RCC 7860 (cell line): ENCODE data around the gene ANKDD1A.

ENCODE experiments used
- DNase-seq: peaks from one replicate; pipeline ENCODE4 v3.0.0-alpha.2; 2015; ENCODE audit warnings: low spot score
- FAIRE-seq: peaks from 2 replicates; lab custom pipeline; 2012; peaks lifted over from hg19 to GRCh38; lab: Jason Lieb, UNC

ANKDD1A gene

DNA sequence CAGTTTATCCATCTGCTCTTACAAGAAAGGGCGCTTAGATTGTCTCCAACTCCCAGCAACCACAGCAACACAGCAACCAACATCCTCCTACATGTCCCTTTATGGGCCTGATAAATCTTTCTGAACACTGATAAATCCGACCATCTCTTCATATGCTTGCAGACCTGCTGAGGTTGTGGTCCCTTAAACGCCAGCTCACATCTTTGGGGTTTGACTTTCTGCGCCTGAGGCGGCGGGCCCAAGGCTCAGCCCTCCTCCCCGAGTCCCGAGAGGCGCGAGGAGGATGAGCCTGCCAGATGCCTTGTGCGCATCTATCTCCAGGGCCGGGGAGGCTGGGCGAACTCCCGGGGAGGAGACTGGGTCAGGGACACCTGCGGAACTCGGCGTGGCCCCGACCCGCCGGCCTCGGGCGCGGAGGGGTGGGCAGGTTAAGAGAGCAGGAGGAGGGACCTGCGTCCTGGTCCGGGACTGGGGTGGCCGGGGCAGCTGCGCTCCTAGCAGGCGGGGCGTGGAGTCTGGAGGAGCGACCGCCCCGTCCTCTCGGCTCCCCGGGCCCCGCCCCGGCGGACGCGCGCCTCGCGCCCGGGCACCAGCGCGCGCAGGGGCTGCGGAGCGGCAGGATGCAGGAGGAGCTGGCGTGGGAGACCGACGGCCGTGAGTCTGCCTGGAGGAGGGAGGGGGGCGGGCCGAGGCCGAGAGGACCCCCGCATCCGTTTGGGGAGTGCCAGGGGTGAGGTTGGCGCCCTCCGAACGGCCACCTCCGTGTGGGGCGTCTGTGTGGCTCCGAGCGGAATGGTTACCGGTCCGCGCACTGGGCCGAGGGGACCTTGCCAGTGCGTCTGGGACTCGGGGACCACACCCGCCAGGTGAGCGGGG, at the start of gene ANKDD1A:
ANKDD1A (plus strand) TSS at position 592 of the 876 bp plus-strand sequence; CDS start at position 621, 29 bp downstream.
- DNase-seq, result no peak
- FAIRE-seq, result no peak

GRCh38 chr15:64861960-64862359, 49.7 kb upstream of the ANKDD1A start:
- no peak for FAIRE-seq

GRCh38 chr15:64862408-64862807, 49.3 kb upstream of the ANKDD1A start:
- FAIRE-seq (no peak), DNase-seq (no peak)

More at GRCh38 chr15:64861960-64862359, 49.7 kb upstream of the ANKDD1A start:
- no peak for DNase-seq

GRCh38 chr15:64864068-64864467, 47.6 kb upstream of the ANKDD1A start:
- FAIRE-seq, result no peak
- DNase-seq, result no peak

DNA sequence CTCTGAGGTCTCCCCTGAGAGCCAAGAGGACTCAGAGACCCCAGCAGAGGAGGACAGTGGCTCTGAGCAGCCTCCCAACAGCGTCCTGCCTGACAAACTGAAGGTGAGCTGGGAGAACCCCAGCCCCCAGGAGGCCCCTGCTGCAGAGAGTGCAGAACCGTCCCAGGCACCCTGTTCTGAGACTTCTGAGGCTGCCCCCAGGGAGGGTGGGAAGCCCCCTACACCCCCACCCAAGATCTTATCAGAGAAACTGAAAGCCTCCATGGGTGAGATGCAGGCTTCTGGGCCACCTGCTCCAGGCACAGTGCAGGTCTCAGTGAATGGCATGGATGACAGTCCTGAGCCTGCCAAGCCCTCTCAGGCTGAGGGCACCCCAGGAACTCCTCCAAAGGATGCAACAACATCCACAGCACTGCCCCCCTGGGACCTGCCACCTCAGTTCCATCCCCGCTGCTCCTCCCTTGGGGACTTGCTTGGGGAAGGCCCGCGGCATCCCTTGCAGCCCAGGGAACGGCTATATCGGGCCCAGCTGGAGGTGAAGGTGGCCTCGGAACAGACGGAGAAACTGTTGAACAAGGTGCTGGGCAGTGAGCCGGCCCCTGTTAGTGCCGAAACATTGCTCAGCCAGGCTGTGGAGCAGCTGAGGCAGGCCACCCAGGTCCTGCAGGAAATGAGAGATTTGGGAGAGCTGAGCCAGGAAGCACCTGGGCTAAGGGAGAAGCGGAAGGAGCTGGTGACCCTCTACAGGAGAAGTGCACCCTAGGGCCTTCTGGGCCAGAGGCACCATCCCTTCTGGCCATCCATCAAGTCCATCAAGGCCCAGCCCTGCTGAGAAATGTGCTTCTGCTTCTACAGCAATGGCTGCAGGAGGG, 46.3 kb upstream of the ANKDD1A start:
- FAIRE-seq, result no peak

DNA sequence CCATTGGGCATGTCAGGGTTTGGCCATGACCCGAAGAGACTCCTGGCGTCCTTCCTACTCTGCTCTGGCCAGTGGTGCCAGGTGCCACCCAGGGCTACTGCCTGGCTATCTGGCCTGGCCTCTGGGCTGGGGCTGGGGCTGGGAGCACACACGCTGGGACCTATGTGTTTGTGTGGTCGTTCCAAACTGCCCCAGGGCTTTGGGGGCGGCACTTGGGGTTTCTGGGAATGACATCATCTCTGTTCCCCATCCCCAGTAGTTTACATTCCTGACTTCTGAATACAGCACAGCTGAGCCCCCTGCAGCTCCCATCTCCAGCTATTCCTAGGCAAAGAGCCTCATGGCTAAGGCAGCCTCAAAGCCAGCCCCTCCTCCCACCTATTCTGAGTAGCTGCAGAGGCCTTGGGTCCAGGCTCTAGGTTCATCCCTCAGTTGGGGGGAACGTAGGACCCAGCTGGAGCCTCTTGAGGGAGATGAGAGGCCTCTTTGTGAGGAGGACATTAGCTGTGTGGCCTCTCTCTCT, 45.6 kb upstream of the ANKDD1A start:
- DNase-seq, result no peak
- FAIRE-seq, result no peak

More for the DNA sequence above, 46.3 kb upstream of the ANKDD1A start:
- DNase-seq, result no peak

GRCh38 chr15:64869501-64869900, 42.2 kb upstream of the ANKDD1A start:
- FAIRE-seq (no peak), DNase-seq (no peak)

DNA sequence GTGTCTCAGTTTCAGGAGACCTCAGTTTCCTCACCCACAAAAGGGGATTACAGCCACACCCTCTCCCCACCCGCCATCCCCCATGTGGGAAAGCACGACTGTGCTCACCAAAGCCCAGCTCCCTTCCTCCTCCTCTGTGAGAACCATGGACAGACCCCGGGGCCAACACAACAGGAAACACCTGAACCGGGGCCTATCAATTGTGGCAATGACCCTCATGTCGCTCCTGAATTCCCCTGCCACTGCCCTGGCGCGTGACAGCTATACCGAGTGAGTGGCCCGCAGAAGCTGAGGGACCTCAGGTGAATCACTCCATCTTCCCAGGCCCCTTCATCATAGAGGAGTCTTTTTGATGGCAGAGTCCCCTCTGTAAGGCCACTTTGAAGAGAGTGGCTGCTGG, 41.3 kb upstream of the ANKDD1A start:
- DNase-seq (no peak), FAIRE-seq (no peak)

GRCh38 chr15:64875641-64876223, 36.0 kb upstream of the ANKDD1A start:
- FAIRE-seq, result no peak
- DNase-seq, result no peak

GRCh38 chr15:64877435-64877834, 34.3 kb upstream of the ANKDD1A start:
- DNase-seq (no peak), FAIRE-seq (no peak)

- DNase-seq (no peak), FAIRE-seq (no peak)
Measured at GRCh38 chr15:64878705-64879104, 33.0 kb upstream of the ANKDD1A start.

- DNase-seq, result no peak
- FAIRE-seq, result no peak
Measured at GRCh38 chr15:64883100-64883581, 28.6 kb upstream of the ANKDD1A start.

DNA sequence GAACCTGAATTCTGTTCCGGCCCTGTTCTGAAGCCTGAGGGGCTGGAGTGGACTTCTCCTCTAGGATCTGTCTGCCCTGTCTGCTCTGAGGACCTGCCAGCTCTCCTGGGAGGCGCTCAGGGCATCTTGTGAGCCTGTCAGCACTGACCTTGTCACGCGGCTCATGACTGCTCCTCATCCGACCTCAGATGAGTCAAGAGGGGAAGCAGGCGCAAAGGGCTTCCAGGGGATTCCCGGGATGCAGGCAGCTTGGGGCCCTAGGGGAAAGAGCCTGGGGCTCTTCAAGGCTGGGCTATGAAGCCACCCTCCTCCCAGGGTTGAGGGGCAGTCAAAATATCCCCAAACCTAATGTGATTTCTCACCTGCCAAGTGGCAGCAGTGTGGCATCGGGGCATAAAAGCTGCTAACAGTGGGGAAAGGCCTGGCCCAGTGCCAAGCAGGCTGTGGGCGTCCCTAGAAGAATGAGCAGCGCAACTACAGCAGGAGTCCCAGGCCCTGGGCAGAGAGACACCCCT, 27.6 kb upstream of the ANKDD1A start:
- peak; percentile 72 for FAIRE-seq
- DNase-seq, result peak; percentile 83

- FAIRE-seq, result no peak
- DNase-seq, result no peak
Measured at GRCh38 chr15:64884679-64885078, 27.0 kb upstream of the ANKDD1A start.

DNA sequence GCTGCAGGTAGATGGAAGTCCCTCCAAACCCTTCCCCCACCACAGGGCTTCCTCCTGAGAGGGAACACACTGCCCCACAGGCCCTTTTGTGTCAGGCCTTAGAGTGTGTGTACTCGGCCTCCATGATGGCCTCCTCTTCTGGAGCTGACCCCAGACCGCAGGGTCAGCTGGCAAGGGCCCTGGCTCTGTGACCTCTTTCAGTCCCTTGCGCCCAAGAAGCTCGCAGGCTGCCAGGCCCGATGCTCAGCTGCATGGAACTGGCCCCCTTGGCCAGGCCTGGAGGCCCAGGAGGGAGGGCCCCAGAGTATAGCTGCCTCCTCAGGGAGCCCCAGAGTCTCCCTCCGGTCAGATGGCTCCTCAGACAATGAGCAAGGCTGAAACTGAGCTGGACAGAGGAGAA, 23.4 kb upstream of the ANKDD1A start:
- no peak for DNase-seq
- no peak for FAIRE-seq

GRCh38 chr15:64891561-64891960, 20.1 kb upstream of the ANKDD1A start:
- DNase-seq (no peak), FAIRE-seq (no peak)

- no peak for FAIRE-seq
- DNase-seq, result no peak
Measured at GRCh38 chr15:64892847-64893403, 18.8 kb upstream of the ANKDD1A start.

GRCh38 chr15:64893481-64894394, 18.0 kb upstream of the ANKDD1A start:
- DNase-seq (no peak), FAIRE-seq (no peak)

DNA sequence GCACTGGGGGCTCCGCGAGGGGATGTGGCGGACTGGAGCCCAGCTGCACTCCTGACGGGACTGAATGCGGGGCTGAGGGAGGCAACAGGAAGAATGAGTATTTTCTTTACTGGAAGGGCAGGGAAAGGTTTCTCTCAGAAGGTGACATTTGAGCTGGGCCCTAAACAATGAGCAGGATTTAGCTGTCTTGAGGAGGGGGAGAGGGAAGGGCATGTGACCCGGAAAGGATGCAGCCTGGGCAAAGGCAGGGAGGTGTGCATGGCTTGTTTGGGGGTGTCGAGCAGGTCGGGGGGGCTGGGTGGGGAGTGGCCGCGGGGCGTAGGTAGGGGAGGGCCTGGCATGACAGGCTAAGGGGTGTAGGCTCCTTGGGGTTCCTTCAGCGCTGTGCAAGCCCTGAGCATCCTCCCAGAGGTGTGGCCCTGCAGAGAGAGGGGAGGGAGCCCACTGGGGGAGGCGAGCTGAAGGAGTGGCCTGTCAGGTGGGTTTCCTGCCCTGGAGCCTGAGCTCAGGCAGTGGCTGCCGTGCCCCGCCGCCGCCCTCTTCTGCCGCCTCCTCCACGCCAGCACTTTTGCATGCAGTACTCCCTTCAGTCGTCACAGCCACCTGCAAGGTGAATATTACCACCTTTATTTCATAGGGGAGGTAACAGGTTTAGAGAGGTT, 17.2 kb upstream of the ANKDD1A start:
- DNase-seq (no peak), FAIRE-seq (no peak)
